Upper lobe of left lung (tissue), 6 donors: ENCODE measurements around the gene PBRM1. TPM values are rescaled to one million over a fixed set of nuclear protein-coding genes. Genes with fewer than 3 reads are reported as not detected.

Experiments
- ATAC-seq, 2 donors: fragments of 200-7000 bp; cut with Tn5 transposase; one replicate each; pipeline ENCODE4 v1.9.1; 2022; ENCODE audit warnings: mild to moderate bottlenecking in 2 of 2, moderate library complexity in 2 of 2; ENCODE audit not compliant: low FRiP score in 2 of 2
- DNase-seq, 2 donors: peaks; one replicate each; pipeline ENCODE4 v3.0.0-alpha.2; 2019 to 2020
- H3K27ac ChIP-seq, 4 donors: fragments of 200-600 bp; sonication (generic); one replicate each; pipeline ENCODE4 v1.5.1; 2016 to 2019
- H3K27me3 ChIP-seq, 4 donors: fragments of 200-600 bp; sonication (generic); one replicate each; pipeline ENCODE4 v1.5.1; 2017 to 2019
- H3K36me3 ChIP-seq, 4 donors: fragments of 200-600 bp; sonication (generic); one replicate each; pipeline ENCODE4 v1.5.1; 2016 to 2019
- H3K4me1 ChIP-seq, 4 donors: fragments of 200-600 bp; sonication (generic); one replicate each; pipeline ENCODE4 v1.5.1; 2018 to 2019
- H3K4me3 ChIP-seq, 4 donors: fragments of 200-600 bp; sonication (generic); one replicate each; pipeline ENCODE4 v1.5.1; 2017 to 2019; ENCODE audit warnings: mild to moderate bottlenecking in 2 of 4, moderate library complexity in 1 of 4
- H3K9me3 ChIP-seq, 4 donors: fragments of 200-600 bp; sonication (generic); one replicate each; pipeline ENCODE4 v1.5.1; 2018 to 2019
- EP300 ChIP-seq, 4 donors: sonication (generic); formaldehyde crosslinking; IDR thresholded peaks; one replicate each; pipeline ENCODE4 v1.5.1; 2017; ENCODE audit warnings: antibody characterized with exemption in 4 of 4, control low read depth in 2 of 4
- POLR2A ChIP-seq, 4 donors: fragments of 450-650 bp; IDR thresholded peaks; one replicate each; pipeline ENCODE4 v1.5.1; 2016 to 2017; ENCODE audit warnings: antibody characterized with exemption in 4 of 4, mild to moderate bottlenecking in 2 of 4
- POLR2AphosphoS5 ChIP-seq, 2 donors: sonication (generic); formaldehyde crosslinking; IDR thresholded peaks; one replicate each; pipeline ENCODE4 v1.5.1; 2017; ENCODE audit warnings: antibody characterized with exemption in 2 of 2
- WGBS, 2 donors: methylation state at CpG; one replicate each; pipeline ENCODE4 v1.1.5; 2017 to 2018; 5-methylcytosine and 5-hydroxymethylcytosine counted together
- total RNA-seq, 6 donors: library from RNA; depleted of rRNA in 4 of 6; stranded (reverse); fragments of >200 nt in 4 of 6; gene quantifications; one replicate each; pipeline versions ENCODE4 v1.1.0 to v1.2.1, GENCODE V29; 2016 to 2021
- TF ChIP-seq, protein P1 (sequence below), 6 experiments: fragments of 450-650 bp in 4 of 6; fragments of 200-600 bp in 2 of 6; sonication (generic) in 2 of 6; IDR thresholded peaks; one replicate each; pipeline ENCODE4 v1.5.1; 2016 to 2019; ENCODE audit warnings: antibody characterized with exemption in 6 of 6
- donor health status: DM: no; HTN: no; CAD: no; lungs with moderate emphysema.
- donor health status: DM: no; HTN: yes; CAD: no; lungs with severe emphysema.

PBRM1 gene
- total RNA-seq, 6 donors from 2014 or later = 60.9 to 151 (median 81.6) TPM

DNA sequence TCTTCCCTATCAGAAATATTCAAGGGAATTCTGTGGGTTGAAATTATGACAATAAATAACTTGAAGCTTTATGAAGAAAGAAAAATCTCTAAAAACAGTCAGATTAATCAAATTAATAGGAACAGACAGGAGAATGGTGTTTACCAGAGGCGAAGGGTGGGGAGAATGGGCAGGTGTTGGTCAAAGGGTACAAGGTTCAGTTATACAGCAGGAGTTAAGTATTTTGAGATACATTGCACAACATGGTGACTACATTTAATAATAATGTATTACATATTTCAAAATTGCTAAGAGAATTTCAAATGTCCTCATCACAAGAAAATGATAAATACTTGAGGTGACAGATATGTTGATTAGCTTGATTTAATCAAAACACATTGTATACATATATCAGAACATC lies 38.8 kb upstream of the PBRM1 start:
- peaks cover 0 to 17% (median 13%) of the 10 kb centered on the region in 4 donors for H3K4me1 ChIP-seq
- DNase-seq = no peak
- WGBS, 2 donors = 96 to 100% methylated on average over 1 of the region's 1 CpG

DNA sequence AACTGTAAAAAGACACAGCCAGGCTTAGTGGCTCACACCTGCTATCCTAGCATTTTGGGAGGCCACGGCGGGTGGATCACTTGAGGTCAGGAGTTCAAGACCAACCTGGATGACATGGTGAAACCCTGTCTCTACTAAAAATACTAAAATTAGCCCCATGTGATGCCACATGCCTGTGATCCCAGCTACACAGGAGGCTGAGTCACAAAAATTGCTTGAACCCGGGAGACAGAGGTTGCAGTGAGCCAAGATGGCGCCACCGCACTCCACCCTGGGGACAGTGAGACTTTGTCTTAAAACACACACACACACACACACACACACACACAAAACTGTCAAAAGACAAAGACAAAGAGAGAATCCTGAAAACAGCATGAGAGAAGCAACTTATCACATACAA lies 38.2 kb upstream of the PBRM1 start:
- peaks cover 0 to 5% (median 2%) of the 10 kb centered on the region in 4 donors for H3K36me3 ChIP-seq

More for the DNA sequence above, 38.8 kb upstream of the PBRM1 start:
- TF ChIP-seq EP300 (IDR thresholded peaks at IDR 0.05) (no peak), POLR2A (IDR thresholded peaks at IDR 0.05) (no peak), POLR2AphosphoS5 (IDR thresholded peaks at IDR 0.05) (no peak)
- TF ChIP-seq, protein P1, sequence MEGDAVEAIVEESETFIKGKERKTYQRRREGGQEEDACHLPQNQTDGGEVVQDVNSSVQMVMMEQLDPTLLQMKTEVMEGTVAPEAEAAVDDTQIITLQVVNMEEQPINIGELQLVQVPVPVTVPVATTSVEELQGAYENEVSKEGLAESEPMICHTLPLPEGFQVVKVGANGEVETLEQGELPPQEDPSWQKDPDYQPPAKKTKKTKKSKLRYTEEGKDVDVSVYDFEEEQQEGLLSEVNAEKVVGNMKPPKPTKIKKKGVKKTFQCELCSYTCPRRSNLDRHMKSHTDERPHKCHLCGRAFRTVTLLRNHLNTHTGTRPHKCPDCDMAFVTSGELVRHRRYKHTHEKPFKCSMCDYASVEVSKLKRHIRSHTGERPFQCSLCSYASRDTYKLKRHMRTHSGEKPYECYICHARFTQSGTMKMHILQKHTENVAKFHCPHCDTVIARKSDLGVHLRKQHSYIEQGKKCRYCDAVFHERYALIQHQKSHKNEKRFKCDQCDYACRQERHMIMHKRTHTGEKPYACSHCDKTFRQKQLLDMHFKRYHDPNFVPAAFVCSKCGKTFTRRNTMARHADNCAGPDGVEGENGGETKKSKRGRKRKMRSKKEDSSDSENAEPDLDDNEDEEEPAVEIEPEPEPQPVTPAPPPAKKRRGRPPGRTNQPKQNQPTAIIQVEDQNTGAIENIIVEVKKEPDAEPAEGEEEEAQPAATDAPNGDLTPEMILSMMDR (IDR thresholded peaks at IDR 0.05) = no peak
- peaks cover 0 to 3% (median 1%) of the 10 kb centered on the region in 4 donors for H3K36me3 ChIP-seq
- H3K4me3 ChIP-seq = no peak overlapping the region
- peaks cover 0 to 8% (median 0%) of the 10 kb centered on the region in 4 donors for H3K9me3 ChIP-seq
- no peak overlapping the region for H3K27ac ChIP-seq
- no peaks in the 10 kb centered on the region for H3K27me3 ChIP-seq
- no peak for ATAC-seq

DNA sequence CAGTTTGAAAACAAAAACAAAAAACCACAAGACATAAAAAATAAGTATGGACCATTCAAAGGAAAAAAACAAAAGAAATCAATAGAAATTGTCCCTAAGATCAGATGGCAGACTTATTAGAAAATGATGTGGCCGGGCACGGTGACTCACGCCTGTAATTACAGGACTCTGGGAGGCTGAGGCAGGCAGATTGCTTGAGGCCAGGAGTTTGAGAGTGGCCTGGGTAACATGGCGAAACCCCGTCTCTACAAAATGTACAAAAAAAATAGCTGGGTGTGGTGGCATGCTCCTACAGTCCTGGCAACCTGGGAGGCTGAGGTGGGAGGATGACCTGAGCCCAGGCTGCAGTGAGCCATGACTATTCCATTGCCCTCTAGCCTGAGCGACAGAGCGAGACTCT lies 36.8 kb upstream of the PBRM1 start:
- no peak overlapping the region for H3K4me3 ChIP-seq
- no peak for ATAC-seq
- H3K36me3 ChIP-seq = peaks cover 0 to 3% (median 0%) of the 10 kb centered on the region in 4 donors
- H3K27me3 ChIP-seq = no peaks in the 10 kb centered on the region
- WGBS, 2 donors = 93 to 94% methylated on average over 7 of the region's 7 CpGs
- no peak for DNase-seq
- no peaks in the 10 kb centered on the region for H3K9me3 ChIP-seq
- H3K27ac ChIP-seq = no peak overlapping the region
- TF ChIP-seq, protein P1 (IDR thresholded peaks at IDR 0.05) = no peak
- no peak for TF ChIP-seq EP300 (IDR thresholded peaks at IDR 0.05)
- no peak for TF ChIP-seq POLR2A (IDR thresholded peaks at IDR 0.05)
- TF ChIP-seq POLR2AphosphoS5 (IDR thresholded peaks at IDR 0.05) = no peak
- H3K4me1 ChIP-seq = peaks cover 0 to 17% (median 13%) of the 10 kb centered on the region in 4 donors

More for the DNA sequence above, 38.2 kb upstream of the PBRM1 start:
- no peak for ATAC-seq
- no peaks in the 10 kb centered on the region for H3K27me3 ChIP-seq
- TF ChIP-seq POLR2A (IDR thresholded peaks at IDR 0.05) (no peak), EP300 (IDR thresholded peaks at IDR 0.05) (no peak), POLR2AphosphoS5 (IDR thresholded peaks at IDR 0.05) (no peak)
- TF ChIP-seq, protein P1 (IDR thresholded peaks at IDR 0.05) = no peak
- H3K4me3 ChIP-seq = no peak overlapping the region
- H3K27ac ChIP-seq = no peak overlapping the region
- DNase-seq = no peak
- H3K4me1 ChIP-seq = peaks cover 0 to 17% (median 13%) of the 10 kb centered on the region in 4 donors
- H3K9me3 ChIP-seq = peaks cover 0 to 6% (median 0%) of the 10 kb centered on the region in 4 donors
- WGBS, 2 donors = 96 to 97% methylated on average over 5 of the region's 5 CpGs

DNA sequence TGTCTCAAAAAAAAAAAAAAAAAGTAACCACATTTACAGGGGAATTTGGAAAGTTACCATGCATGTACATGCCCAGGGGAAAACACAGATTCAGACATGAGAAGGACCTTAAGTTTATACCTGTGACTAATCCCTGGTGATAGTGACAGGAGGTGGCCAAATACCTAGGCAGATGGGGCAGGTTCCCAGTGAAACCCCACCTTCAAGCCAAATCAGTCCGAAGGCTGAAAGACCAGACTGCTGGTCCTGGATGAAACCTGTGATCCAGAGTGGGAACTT lies 36.0 kb upstream of the PBRM1 start:
- Histone ChIP-seq H3K27me3 (no peaks in the 10 kb centered on the region), H3K4me1 (peaks cover 0 to 17% (median 13%) of the 10 kb centered on the region in 4 donors), H3K4me3 (no peak overlapping the region), H3K36me3 (peaks cover 0 to 3% (median 0%) of the 10 kb centered on the region in 4 donors), H3K27ac (peak overlapping the region in 1 of 4 donors; percentile 13), H3K9me3 (no peaks in the 10 kb centered on the region)
- WGBS, 2 donors = 84 to 94% methylated on average over 1 of the region's 1 CpG
- no peak for ATAC-seq
- TF ChIP-seq, protein P1 (IDR thresholded peaks at IDR 0.05) = no peak
- TF ChIP-seq POLR2A (IDR thresholded peaks at IDR 0.05) = no peak
- no peak for TF ChIP-seq POLR2AphosphoS5 (IDR thresholded peaks at IDR 0.05)
- TF ChIP-seq EP300 (IDR thresholded peaks at IDR 0.05) = no peak
- DNase-seq = no peak
